ENCODE data around the gene FAM83G.

DNA sequence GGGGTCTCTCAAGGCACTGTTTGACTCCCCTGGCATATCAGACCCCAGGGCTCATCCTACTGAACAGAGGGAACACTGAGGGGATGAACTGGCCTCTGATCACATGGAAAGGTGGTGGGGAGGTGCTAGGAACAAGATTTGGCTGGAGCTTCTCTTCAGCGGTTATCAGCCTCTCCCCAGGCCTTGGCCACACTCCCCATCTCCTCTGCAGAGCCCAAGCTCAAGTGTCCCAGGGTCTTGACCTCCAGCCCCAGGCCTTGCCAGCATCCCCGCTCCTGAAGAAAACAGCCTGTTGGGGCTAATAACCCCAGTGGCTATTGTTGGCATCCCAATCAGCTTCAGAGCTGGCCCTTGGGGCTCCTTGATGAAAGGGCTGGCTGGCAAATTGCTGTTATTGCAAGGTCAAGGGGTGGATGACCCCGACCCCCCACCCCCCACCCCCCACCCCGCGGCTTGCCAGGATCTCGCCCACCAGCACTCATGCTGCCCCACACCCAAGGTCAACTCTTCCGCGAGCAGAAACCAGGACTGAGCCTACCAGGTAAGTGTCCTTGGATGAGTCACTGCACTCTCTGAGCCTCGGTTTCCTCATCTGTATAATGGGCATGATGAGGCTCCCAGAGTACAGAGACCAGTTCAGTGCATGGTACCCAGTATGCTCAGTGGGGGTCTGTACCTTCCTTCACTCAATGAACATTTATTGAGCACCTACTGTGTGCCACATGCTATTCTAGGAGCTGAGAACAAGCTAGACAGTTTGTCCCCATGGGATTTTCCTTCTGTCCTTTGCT is 18.8 kb upstream of the FAM83G start:
- TF ChIP-seq, protein P1, sequence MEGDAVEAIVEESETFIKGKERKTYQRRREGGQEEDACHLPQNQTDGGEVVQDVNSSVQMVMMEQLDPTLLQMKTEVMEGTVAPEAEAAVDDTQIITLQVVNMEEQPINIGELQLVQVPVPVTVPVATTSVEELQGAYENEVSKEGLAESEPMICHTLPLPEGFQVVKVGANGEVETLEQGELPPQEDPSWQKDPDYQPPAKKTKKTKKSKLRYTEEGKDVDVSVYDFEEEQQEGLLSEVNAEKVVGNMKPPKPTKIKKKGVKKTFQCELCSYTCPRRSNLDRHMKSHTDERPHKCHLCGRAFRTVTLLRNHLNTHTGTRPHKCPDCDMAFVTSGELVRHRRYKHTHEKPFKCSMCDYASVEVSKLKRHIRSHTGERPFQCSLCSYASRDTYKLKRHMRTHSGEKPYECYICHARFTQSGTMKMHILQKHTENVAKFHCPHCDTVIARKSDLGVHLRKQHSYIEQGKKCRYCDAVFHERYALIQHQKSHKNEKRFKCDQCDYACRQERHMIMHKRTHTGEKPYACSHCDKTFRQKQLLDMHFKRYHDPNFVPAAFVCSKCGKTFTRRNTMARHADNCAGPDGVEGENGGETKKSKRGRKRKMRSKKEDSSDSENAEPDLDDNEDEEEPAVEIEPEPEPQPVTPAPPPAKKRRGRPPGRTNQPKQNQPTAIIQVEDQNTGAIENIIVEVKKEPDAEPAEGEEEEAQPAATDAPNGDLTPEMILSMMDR (conservative IDR thresholded peaks at IDR 0.05; ENCODE audit: low read length): no peak
- TF ChIP-seq EZH2phosphoT487 (IDR thresholded peaks at IDR 0.05; ENCODE audit: borderline replicate concordance): no peak

Data from Loucy (cell line).